GM12801 (cell line): Measurements from ENCODE around the gene P2RY2.

ENCODE experiments used
- CTCF ChIP-seq: IDR thresholded peaks from one replicate; pipeline ENCODE4 v1.5.1; 2011; ENCODE audit warnings: control low read depth; ENCODE audit not compliant: insufficient read length; ENCODE audit errors: extremely low read depth

The P2RY2 gene

GRCh38 chr11:73269459-73270015, 51.5 kb downstream of the P2RY2 start:
- TF ChIP-seq CTCF, result no peak

GRCh38 chr11:73270016-73270854, 52.2 kb downstream of the P2RY2 start:
- TF ChIP-seq CTCF, result no peak

DNA sequence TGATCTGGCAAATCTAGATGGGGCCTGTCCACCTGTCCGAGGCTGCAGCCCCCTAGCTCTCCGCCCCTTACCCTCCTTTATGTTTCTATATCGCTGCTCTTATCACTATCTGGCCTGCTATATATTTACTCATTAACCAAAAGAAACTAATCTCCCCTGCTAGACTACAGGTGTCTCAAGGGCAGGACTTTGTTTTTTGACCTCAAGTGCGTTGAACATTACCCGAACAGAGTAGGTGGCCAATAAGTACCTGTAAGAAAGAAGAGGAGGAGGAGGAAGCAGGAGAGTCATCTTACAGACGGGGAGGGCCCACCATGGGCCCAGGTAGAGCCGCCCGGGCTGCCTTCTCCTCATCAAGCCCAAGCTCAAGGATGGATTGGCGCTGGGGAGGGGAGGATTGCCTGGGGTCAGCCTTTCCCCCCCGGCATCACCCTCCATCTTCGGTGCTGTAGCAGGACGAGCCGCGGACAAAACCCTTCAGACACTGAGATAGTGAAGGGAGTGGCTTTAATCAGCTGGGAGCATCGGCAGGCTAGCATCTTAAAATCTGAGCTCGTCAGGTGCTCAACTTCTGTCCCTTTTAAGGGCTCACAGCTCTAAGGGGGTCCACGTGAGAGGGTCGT, 52.9 kb downstream of the P2RY2 start:
- no peak for TF ChIP-seq CTCF

- no peak for TF ChIP-seq CTCF
Measured at GRCh38 chr11:73271936-73272679, 54.0 kb downstream of the P2RY2 start, which contains the start of gene P2RY6. P2RY6 (plus strand) TSS chr11:73272338; CDS start chr11:73296519, 24,181 bp downstream.

- TF ChIP-seq CTCF, result no peak
Measured at GRCh38 chr11:73272680-73273038, 54.6 kb downstream of the P2RY2 start.

- TF ChIP-seq CTCF, result no peak
Measured at GRCh38 chr11:73273222-73273895, 55.3 kb downstream of the P2RY2 start.
